Heart right ventricle (tissue), 16 donors: ENCODE results near the gene PREX1. TPM values are rescaled to one million over a fixed set of nuclear protein-coding genes. Genes with fewer than 3 reads are reported as not detected.

Experiments used
- ATAC-seq, 8 donors: fragments of 200-7000 bp; cut with Tn5 transposase; one replicate each; pipeline ENCODE4 v1.9.1; 2020; ENCODE audit warnings: mild to moderate bottlenecking in 8 of 8, moderate library complexity in 8 of 8, moderate number of reproducible peaks in 1 of 8
- DNase-seq, 2 donors: peaks; one replicate each; pipeline ENCODE4 v3.0.0-alpha.2; 2020
- H3K27ac ChIP-seq, 10 donors: fragments of 200-600 bp; sonication (generic) in 2 of 10; one replicate each; pipeline versions ENCODE4 v1.5.0 to v1.8.0; 2020 to 2022; ENCODE audit warnings: mild to moderate bottlenecking in 3 of 10
- H3K27me3 ChIP-seq, 7 donors: fragments of 200-600 bp; one replicate each; pipeline ENCODE4 v1.8.0; 2021 to 2022; ENCODE audit warnings: mild to moderate bottlenecking in 2 of 7
- H3K36me3 ChIP-seq, 9 donors: fragments of 200-600 bp; sonication (generic) in 1 of 9; one replicate each; pipeline versions ENCODE4 v1.5.0 to v1.8.0; 2020 to 2022; ENCODE audit warnings: mild to moderate bottlenecking in 2 of 9
- H3K4me1 ChIP-seq, 9 donors: fragments of 200-600 bp; sonication (generic) in 1 of 9; one replicate each; pipeline versions ENCODE4 v1.5.0 to v1.8.0; 2020 to 2022; ENCODE audit warnings: mild to moderate bottlenecking in 4 of 9
- H3K4me3 ChIP-seq, 10 donors: fragments of 200-600 bp; sonication (generic) in 2 of 10; one replicate each; pipeline versions ENCODE4 v1.5.0 to v1.8.0; 2020 to 2022; ENCODE audit warnings: mild to moderate bottlenecking in 7 of 10, moderate library complexity in 2 of 10
- H3K9me3 ChIP-seq, 11 donors: fragments of 200-600 bp in 10 of 11; sonication (generic) in 2 of 11; one replicate each; pipeline versions ENCODE4 v1.5.0 to v1.8.0; 2013 to 2022; ENCODE audit warnings: mild to moderate bottlenecking in 2 of 11, control low read depth in 1 of 11, moderate library complexity in 1 of 11
- WGBS, 2 donors: extraction: QIAGEN DNeasy Blood & Tissue Kit; methylation state at CpG; one replicate each; pipeline ENCODE4 v1.1.7; 2013; ENCODE audit warnings: inconsistent platforms in 1 of 2; 5-methylcytosine and 5-hydroxymethylcytosine counted together
- intact Hi-C, 10 donors: fragments of 100-400 bp; cut with DNase I; formaldehyde crosslinking; loops; one replicate each; pipeline versions ENCODE4 v1.11.1 to v1.14.2; 2022
- long read RNA-seq, 3 donors: library from polyadenylated mRNA; unstranded; transcript quantifications; one replicate each; pipeline ENCODE4 v2.0.0, GENCODE V29; 2020 to 2021
- polyA plus RNA-seq, 2 donors: library from polyadenylated mRNA; stranded (reverse); fragments of 200-250 nt; gene quantifications; one replicate each; pipeline ENCODE4 v1.2.3, GENCODE V29; 2013
- total RNA-seq, 10 donors: library from RNA; stranded (reverse); fragmentation: NEBNext Ultra II Directional in 3 of 10; extraction: Animal tissue kit (Norgen Biotek cat#: 25700) in 3 of 10; gene quantifications; one replicate each; pipeline versions ENCODE4 v1.2.1 to v1.2.4, GENCODE V29; 2021 to 2023
- TF ChIP-seq, protein P1 (sequence below), 9 donors: fragments of 200-600 bp; sonication (generic) in 2 of 9; IDR thresholded peaks; one replicate each; pipeline versions ENCODE4 v1.5.0 to v1.8.0; 2021 to 2022; ENCODE audit warnings: antibody characterized with exemption in 9 of 9, mild to moderate bottlenecking in 5 of 9, moderate library complexity in 1 of 9
- donor health status: Arrhythmogenic right ventricular cardiomyopathy.
- donor health status: ischemic (EF 13 %, LVEDD 7.1; RV severe dilation, severe dysfunction).
- donor health status: healthy with polysubstance abuse.
- donor health status: DM: no; HTN: yes; CAD: no.
- donor health status: DM: no; HTN: no; CAD: no.
- donor health status: ischemic (EF 25% LVEDD 6.9; RV normal size, moderate dysfunction).
- donor health status: ischemic (EF 25% LVEDD 5.7; RV mildly dilated, moderate dysfunction).
- donor health status: healthy.
- donor health status: DM: yes; HTN: yes; CAD: no.
- donor health status: Ischemic cardiomyopathy.
- donor health status: ischemic (EF 35%, LVEDD 5.7; RV mildly dilated, moderate dysfunction).
- donor health status: nonischemic (EF 11% LVEDD 7.7; RV severe dilation, severe dysfunction).
- donor health status: DM: yes; HTN: yes; CAD: no.
- donor health status: PGD.
- donor health status: ischemic (EF 29% LVEDD 5.4; RV normal size, mild dysfunction).
- donor health status: nonischemic (EF 23%, LVEDD 6.1; RV moderate dilation, normal function).

Gene PREX1, protein sequence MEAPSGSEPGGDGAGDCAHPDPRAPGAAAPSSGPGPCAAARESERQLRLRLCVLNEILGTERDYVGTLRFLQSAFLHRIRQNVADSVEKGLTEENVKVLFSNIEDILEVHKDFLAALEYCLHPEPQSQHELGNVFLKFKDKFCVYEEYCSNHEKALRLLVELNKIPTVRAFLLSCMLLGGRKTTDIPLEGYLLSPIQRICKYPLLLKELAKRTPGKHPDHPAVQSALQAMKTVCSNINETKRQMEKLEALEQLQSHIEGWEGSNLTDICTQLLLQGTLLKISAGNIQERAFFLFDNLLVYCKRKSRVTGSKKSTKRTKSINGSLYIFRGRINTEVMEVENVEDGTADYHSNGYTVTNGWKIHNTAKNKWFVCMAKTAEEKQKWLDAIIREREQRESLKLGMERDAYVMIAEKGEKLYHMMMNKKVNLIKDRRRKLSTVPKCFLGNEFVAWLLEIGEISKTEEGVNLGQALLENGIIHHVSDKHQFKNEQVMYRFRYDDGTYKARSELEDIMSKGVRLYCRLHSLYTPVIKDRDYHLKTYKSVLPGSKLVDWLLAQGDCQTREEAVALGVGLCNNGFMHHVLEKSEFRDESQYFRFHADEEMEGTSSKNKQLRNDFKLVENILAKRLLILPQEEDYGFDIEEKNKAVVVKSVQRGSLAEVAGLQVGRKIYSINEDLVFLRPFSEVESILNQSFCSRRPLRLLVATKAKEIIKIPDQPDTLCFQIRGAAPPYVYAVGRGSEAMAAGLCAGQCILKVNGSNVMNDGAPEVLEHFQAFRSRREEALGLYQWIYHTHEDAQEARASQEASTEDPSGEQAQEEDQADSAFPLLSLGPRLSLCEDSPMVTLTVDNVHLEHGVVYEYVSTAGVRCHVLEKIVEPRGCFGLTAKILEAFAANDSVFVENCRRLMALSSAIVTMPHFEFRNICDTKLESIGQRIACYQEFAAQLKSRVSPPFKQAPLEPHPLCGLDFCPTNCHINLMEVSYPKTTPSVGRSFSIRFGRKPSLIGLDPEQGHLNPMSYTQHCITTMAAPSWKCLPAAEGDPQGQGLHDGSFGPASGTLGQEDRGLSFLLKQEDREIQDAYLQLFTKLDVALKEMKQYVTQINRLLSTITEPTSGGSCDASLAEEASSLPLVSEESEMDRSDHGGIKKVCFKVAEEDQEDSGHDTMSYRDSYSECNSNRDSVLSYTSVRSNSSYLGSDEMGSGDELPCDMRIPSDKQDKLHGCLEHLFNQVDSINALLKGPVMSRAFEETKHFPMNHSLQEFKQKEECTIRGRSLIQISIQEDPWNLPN (N-terminal part only)
- total RNA-seq (10 to 100 TPM in 4 of 10 donors, 1 to 10 TPM in 6; 4.6 to 23.4 (median 8.5) TPM), polyA plus RNA-seq (10 to 100 TPM in 1 of 2 donors, 1 to 10 TPM in 1; 9.0 to 11.9 TPM)
- long read RNA-seq, donor 1, partial matches to known transcripts = 6 of 7 reads
- long read RNA-seq, donor 1, other reads (novel, unspliced or antisense) = 1 of 7 reads
- long read RNA-seq, donor 2, full-length matches to known transcripts = 1 of 11 reads
- long read RNA-seq, donor 2, partial matches to known transcripts = 4 of 11 reads
- long read RNA-seq, donor 2, other reads (novel, unspliced or antisense) = 6 of 11 reads
- long read RNA-seq, donor 3, full-length matches to known transcripts = 1 of 19 reads
- long read RNA-seq, donor 3, partial matches to known transcripts = 16 of 19 reads
- long read RNA-seq, donor 3, other reads (novel, unspliced or antisense) = 2 of 19 reads

DNA sequence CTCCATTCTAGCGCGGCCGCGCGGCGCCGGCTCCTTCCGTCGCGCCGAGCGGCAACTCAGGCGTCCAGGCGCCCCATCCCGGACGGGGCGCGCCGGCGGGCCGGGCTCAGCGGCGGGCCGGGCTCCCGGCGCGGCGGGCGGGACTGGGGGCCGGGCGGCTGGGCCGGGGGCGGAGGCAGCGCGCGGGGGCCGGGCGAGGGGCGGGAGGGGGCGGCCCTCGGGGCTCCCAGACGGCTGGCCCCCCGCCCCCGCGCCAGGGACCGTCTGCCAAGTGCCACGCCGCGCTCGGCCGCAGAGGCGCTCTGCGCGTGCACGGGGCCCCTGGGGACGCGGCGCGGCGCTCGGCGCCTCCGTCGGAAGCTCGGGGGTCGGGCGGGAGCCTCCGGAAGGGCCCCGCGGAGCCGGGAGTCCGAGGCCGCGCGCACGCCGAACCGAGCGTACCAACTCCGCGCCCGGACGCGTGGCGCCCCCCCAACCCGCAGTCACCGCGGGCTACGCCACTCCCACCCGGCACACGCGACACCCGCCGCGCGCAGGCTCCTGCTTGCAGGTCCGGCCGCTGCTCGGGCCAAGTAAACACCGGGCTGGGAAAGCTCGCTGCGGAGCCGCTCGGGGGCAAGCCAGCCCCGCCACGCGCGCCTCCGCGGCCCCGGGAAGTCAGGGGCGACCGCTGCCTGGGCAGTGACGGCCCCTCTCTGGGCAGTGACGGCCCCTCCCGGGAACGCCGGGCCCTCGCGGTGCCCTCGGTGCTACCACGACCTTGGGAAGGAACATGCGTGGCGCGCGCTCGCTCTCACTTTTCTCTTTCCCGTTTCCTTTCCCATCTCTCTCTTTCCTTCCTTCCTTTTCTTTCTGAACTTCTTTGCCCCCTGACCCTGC is at the start of gene PREX1:
TSS of gene PREX1 (minus strand) at position 145 of the 879 bp plus-strand sequence. CDS start at position 6, 139 bp downstream.
- TF ChIP-seq, protein P1, sequence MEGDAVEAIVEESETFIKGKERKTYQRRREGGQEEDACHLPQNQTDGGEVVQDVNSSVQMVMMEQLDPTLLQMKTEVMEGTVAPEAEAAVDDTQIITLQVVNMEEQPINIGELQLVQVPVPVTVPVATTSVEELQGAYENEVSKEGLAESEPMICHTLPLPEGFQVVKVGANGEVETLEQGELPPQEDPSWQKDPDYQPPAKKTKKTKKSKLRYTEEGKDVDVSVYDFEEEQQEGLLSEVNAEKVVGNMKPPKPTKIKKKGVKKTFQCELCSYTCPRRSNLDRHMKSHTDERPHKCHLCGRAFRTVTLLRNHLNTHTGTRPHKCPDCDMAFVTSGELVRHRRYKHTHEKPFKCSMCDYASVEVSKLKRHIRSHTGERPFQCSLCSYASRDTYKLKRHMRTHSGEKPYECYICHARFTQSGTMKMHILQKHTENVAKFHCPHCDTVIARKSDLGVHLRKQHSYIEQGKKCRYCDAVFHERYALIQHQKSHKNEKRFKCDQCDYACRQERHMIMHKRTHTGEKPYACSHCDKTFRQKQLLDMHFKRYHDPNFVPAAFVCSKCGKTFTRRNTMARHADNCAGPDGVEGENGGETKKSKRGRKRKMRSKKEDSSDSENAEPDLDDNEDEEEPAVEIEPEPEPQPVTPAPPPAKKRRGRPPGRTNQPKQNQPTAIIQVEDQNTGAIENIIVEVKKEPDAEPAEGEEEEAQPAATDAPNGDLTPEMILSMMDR (IDR thresholded peaks at IDR 0.05) = peak in 4 of 9 donors; percentile 5 to 26 (median 13)
- Histone ChIP-seq H3K27ac (peak within 1 kb of the TSS; percentile 32 to 97 (median 86)), H3K9me3 (no peaks in the 10 kb centered on the region), H3K27me3 (no peaks in the 10 kb centered on the region), H3K4me1 (peaks cover 0 to 63% (median 42%) of the 10 kb centered on the region in 9 donors), H3K36me3 (no peaks in the 10 kb centered on the region), H3K4me3 (peak within 1 kb of the TSS; percentile 24 to 91 (median 81))
- 1% methylated on average over 84 to 128 of the region's 128 CpGs for WGBS, 2 donors
- intact Hi-C loops = loop anchor here in 6 of 10 donors (1.0 to 10.0 kb wide), 10 partner anchors 18 to 173 kb away; no protein-coding TSS in a partner anchor
- ATAC-seq = peak; percentile 56 to 85 (median 72)
- peak; percentile 83 for DNase-seq

DNA sequence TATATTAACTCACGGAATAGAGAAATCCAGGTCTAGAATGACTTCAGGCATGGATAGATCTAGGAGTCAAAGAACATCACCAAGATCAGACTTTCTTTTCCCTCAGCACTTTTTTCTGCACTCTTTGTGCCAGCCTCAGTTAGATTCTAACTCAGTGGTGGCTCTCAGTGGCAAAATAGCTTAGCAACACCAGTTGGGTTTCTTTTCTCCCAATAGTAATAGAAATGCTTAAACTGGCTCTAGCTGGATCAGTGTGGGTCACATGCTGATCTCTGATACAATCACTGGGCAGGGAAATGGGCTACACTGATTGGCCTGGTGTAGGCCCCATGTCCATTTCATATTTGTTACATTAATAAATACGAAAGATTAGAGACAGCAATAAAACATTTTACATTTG is 49.5 kb upstream of the PREX1 start:
- peak in 2 of 8 donors; percentile 37 to 53 for ATAC-seq
- intact Hi-C loops = no loop called here
- Histone ChIP-seq H3K4me3 (no peak overlapping the region), H3K27ac (no peak overlapping the region), H3K9me3 (no peaks in the 10 kb centered on the region), H3K4me1 (peaks cover 0 to 40% (median 0%) of the 10 kb centered on the region in 9 donors), H3K36me3 (no peaks in the 10 kb centered on the region), H3K27me3 (no peaks in the 10 kb centered on the region)
- 52 to 76% methylated on average over 2 of the region's 2 CpGs for WGBS, 2 donors
- TF ChIP-seq, protein P1 (IDR thresholded peaks at IDR 0.05) = no peak
- DNase-seq = no peak

DNA sequence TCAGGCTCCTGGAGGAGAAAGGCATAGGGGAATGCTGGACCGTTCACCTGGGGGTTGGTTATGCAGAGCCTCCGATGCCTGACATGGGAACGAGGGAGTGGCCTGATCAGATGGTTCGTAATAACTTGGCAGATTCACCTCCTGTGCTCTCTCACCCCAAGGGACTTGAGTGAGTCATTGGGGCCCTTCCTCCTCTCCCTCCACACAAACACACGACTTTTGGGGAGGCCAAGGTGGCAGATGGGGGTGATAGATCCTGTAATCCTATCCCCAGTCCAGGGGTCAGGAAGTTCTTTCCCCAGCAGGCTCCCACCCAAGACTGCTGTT is 48.1 kb upstream of the PREX1 start:
- H3K27ac ChIP-seq = no peak overlapping the region
- H3K9me3 ChIP-seq = no peaks in the 10 kb centered on the region

More for the DNA sequence above, 48.1 kb upstream of the PREX1 start:
- Histone ChIP-seq H3K4me3 (no peak overlapping the region), H3K36me3 (no peaks in the 10 kb centered on the region), H3K27me3 (no peaks in the 10 kb centered on the region), H3K4me1 (peaks cover 0 to 45% (median 0%) of the 10 kb centered on the region in 9 donors)
- DNase-seq (no peak), ATAC-seq (no peak)
- intact Hi-C loops = no loop called here
- TF ChIP-seq, protein P1 (IDR thresholded peaks at IDR 0.05) = no peak
- WGBS, 2 donors = 44 to 64% methylated on average over 5 of the region's 5 CpGs
